ENCODE measurements around the gene CDC73.

GRCh38 chr1:193259636-193260035 is 137.8 kb downstream of the CDC73 start:
- TF ChIP-seq CBX3 (IDR thresholded peaks at IDR 0.05; ENCODE audit: low read depth) (no peak), CTCF (IDR thresholded peaks at IDR 0.05 in 2 of 3, conservative IDR thresholded peaks at IDR 0.05 in 1 of 3; ENCODE audit: borderline replicate concordance in 1 of 3, insufficient read depth in 1 of 3, low read depth in 2 of 3, low read length in 2 of 3) (no peak), SRF (IDR thresholded peaks at IDR 0.05; ENCODE audit: low read depth) (no peak), TCF7L2 (IDR thresholded peaks at IDR 0.05; ENCODE audit: borderline replicate concordance, extremely low read depth, insufficient read depth, insufficient read length) (no peak), CEBPB (IDR thresholded peaks at IDR 0.05; ENCODE audit: low read depth) (no peak), SP1 (IDR thresholded peaks at IDR 0.05; ENCODE audit: low read depth) (no peak), REST (IDR thresholded peaks at IDR 0.05; ENCODE audit: low read depth) (no peak), EZH2 (IDR thresholded peaks at IDR 0.05) (no peak), POLR2A (IDR thresholded peaks at IDR 0.05; ENCODE audit: borderline replicate concordance, extremely low read depth, insufficient read depth, insufficient read length) (no peak), YY1 (IDR thresholded peaks at IDR 0.05; ENCODE audit: extremely low read depth, insufficient replicate concordance, low read depth, low read length) (no peak)

All from HCT116 (cell line).